K562 (cell line): ENCODE measurements around the gene SLC12A3. TPM values are rescaled to one million over a fixed set of nuclear protein-coding genes. Genes with fewer than 3 reads are reported as not detected.

Experiments used
- ATAC-seq: fragments of 200-7000 bp; cut with Tn5 transposase; 3 replicates; pipeline ENCODE4 v1.9.1; 2020; ENCODE audit warnings: moderate library complexity
- BruUV-seq: library from RNA; stranded (reverse); fragments of 400-500 nt; replicated peaks from 2 replicates; lab custom pipeline; 2021; lab: Mats Ljungman, UMichigan
- CTCF ChIA-PET: fragments of 300-600 bp; formaldehyde crosslinking; extraction: SDS; loops from one replicate; lab custom pipeline; 2021; ENCODE audit warnings: low intra/inter-chr PET ratio; lab: Yijun Ruan, JAX
- POLR2A ChIA-PET: fragments of 300-600, 350-650 bp; sonication (Branson Sonifier 250); formaldehyde crosslinking; extraction: SDS; loops from one replicate; lab custom pipeline; 2021; ENCODE audit warnings: antibody characterized with exemption, inconsistent platforms; lab: Yijun Ruan, JAX
- DNase-seq, 4 experiments: peaks; one replicate each; pipeline versions ENCODE4 v3.0.0 to v3.0.0-alpha.2; 2011 to 2018; ENCODE audit warnings: low spot score in 3 of 4, mixed read lengths in 3 of 4; ENCODE audit errors: extremely low read depth in 1 of 4
- FAIRE-seq: peaks from 2 replicates; lab custom pipeline; 2011; peaks lifted over from hg19 to GRCh38; lab: Jason Lieb, UNC
- H2AFZ ChIP-seq: 2 replicates; pipeline ENCODE4 v1.6.0; 2011; ENCODE audit warnings: low read depth, low read length, control low read depth, inconsistent platforms
- H3K27ac ChIP-seq: fragments of 200-600 bp; 3 replicates; pipeline ENCODE4 v1.8.0; 2011; ENCODE audit warnings: low read depth, mild to moderate bottlenecking, control low read depth, inconsistent platforms, low read length, moderate library complexity, mixed read lengths; ENCODE audit errors: extremely low read depth
- H3K27me3 ChIP-seq, 2 experiments: fragments of 300-600 bp in 1 of 2; 2 replicates in 1 of 2; 3 replicates in 1 of 2; pipeline versions ENCODE4 v1.6.0 to v1.8.0; 2011; ENCODE audit warnings: inconsistent platforms in 2 of 2, low read length in 2 of 2, mild to moderate bottlenecking in 1 of 2, mixed read lengths in 1 of 2, moderate library complexity in 1 of 2; ENCODE audit not compliant: control insufficient read depth in 2 of 2, insufficient read depth in 2 of 2
- H3K36me3 ChIP-seq: fragments of 300-600 bp; 3 replicates; pipeline ENCODE4 v1.8.0; 2011; ENCODE audit warnings: mild to moderate bottlenecking, low read length, inconsistent platforms; ENCODE audit not compliant: control insufficient read depth, insufficient read depth
- H3K4me1 ChIP-seq, 2 experiments: fragments of 200-600 bp in 1 of 2; replicated peaks in 1 of 2; 2 replicates in 1 of 2; 3 replicates in 1 of 2; pipeline versions ENCODE4 v1.5.1 to v1.8.0; 2011; ENCODE audit warnings: inconsistent platforms in 2 of 2, low read length in 2 of 2, mild to moderate bottlenecking in 1 of 2, mixed read lengths in 1 of 2, moderate library complexity in 1 of 2; ENCODE audit not compliant: control insufficient read depth in 2 of 2, insufficient read depth in 2 of 2
- H3K4me2 ChIP-seq: 2 replicates; pipeline ENCODE4 v1.6.1; 2011; ENCODE audit warnings: low read length, control low read depth, inconsistent platforms, mixed read lengths; ENCODE audit not compliant: insufficient read depth
- H3K4me3 ChIP-seq: fragments of 200-600 bp; sonication (generic), shearing (Covaris generic); 2 replicates; pipeline ENCODE4 v1.5.1; 2016; ENCODE audit warnings: control low read depth, inconsistent platforms
- H3K79me2 ChIP-seq: fragments of 200-600 bp; 3 replicates; pipeline ENCODE4 v1.8.0; 2011; ENCODE audit warnings: low read length, inconsistent platforms; ENCODE audit not compliant: control insufficient read depth, insufficient read depth
- H3K9ac ChIP-seq, 2 experiments: 2 replicates each; pipeline versions ENCODE4 v1.6.0 to v1.6.1; 2011; ENCODE audit warnings: low read depth in 2 of 2, low read length in 2 of 2, control low read depth in 1 of 2, inconsistent platforms in 1 of 2, mild to moderate bottlenecking in 1 of 2, mixed read lengths in 1 of 2; ENCODE audit not compliant: insufficient read depth in 1 of 2
- H3K9me1 ChIP-seq: one replicate; pipeline ENCODE4 v1.6.0; 2011; ENCODE audit warnings: inconsistent platforms, mild to moderate bottlenecking, low read length, moderate library complexity; ENCODE audit not compliant: control insufficient read depth, insufficient read depth
- H3K9me3 ChIP-seq: replicated peaks from 2 replicates; pipeline ENCODE4 v1.5.1; 2011; ENCODE audit warnings: low read depth, low read length, inconsistent platforms; ENCODE audit not compliant: control insufficient read depth, insufficient read depth
- H4K20me1 ChIP-seq: replicated peaks from 2 replicates; pipeline ENCODE4 v1.6.1; 2011; ENCODE audit warnings: low read length, inconsistent platforms, mixed read lengths; ENCODE audit not compliant: control insufficient read depth, insufficient read depth
- CEBPB ChIP-seq: fragments of 450-650 bp; IDR thresholded peaks from 2 replicates; pipeline ENCODE4 v1.6.1; 2016; ENCODE audit warnings: missing genetic modification characterization, missing compliant biosample characterization
- POLR2B ChIP-seq: fragments of 450-650 bp; IDR thresholded peaks from 2 replicates; pipeline ENCODE4 v1.6.1; 2018; ENCODE audit warnings: low read depth; ENCODE audit not compliant: partially characterized antibody
- PRMT5 ChIP-seq: sonication (generic); formaldehyde crosslinking; IDR thresholded peaks from 2 replicates; pipeline ENCODE4 v1.5.0; 2020; ENCODE audit warnings: missing genetic modification reagents
- RAD51 ChIP-seq: fragments of 450-650 bp; IDR thresholded peaks from 2 replicates; pipeline ENCODE4 v1.7.1; 2016; ENCODE audit warnings: low read depth, mild to moderate bottlenecking, borderline replicate concordance
- RBFOX2 ChIP-seq: fragments of 200-400 bp; formaldehyde crosslinking; IDR thresholded peaks from 2 replicates; pipeline ENCODE4 v1.6.1; 2017; ENCODE audit warnings: low read depth, mild to moderate bottlenecking, low read length, moderate library complexity
- STAT5A ChIP-seq: IDR thresholded peaks from 2 replicates; pipeline ENCODE4 v1.6.1; 2012; ENCODE audit warnings: low read length, inconsistent platforms, borderline replicate concordance
- THRA ChIP-seq: fragments of 450-650 bp; IDR thresholded peaks from 2 replicates; pipeline ENCODE4 v1.6.1; 2017; ENCODE audit warnings: mild to moderate bottlenecking, moderate library complexity
- ZNF695 ChIP-seq: fragments of 450-650 bp; formaldehyde crosslinking; IDR thresholded peaks from 2 replicates; pipeline ENCODE4 v1.4.0; 2020; ENCODE audit warnings: mild to moderate bottlenecking, moderate library complexity
- WGBS: fragments of 100-300 bp; shearing (Covaris generic); methylation state at CpG from one replicate; pipeline ENCODE4 v1.1.6; 2016; ENCODE audit warnings: low coverage, mixed read lengths; ENCODE audit not compliant: insufficient coverage; ENCODE audit errors: missing lambda C conversion rate; 5-methylcytosine and 5-hydroxymethylcytosine counted together
- in situ Hi-C: fragments of 300-500 bp; cut with MboI; formaldehyde crosslinking; loops from 4 replicates; pipeline ENCODE4 v1.15.0; 2018; ENCODE audit warnings: inconsistent platforms, mixed read lengths
- intact Hi-C: fragments of 100-400 bp; cut with micrococcal nuclease; formaldehyde crosslinking; loops from 2 replicates; pipeline ENCODE4 v1.14.2; 2022
- polyA plus RNA-seq, 8 experiments: library from polyadenylated mRNA; depleted of rRNA in 4 of 8; stranded (reverse) in 5 of 8; unstranded in 3 of 8; fragments of >200 nt; fragmentation: Nextera tagmentation in 2 of 8; fragmentation: Illumina TruSeq in 1 of 8; extraction: Ambion mirVana in 2 of 8; extraction: Trizol in 1 of 8; gene quantifications; 2 replicates each; pipeline versions ENCODE4 v1.2.1 to v1.2.3, GENCODE V29; 2011 to 2014; ENCODE audit warnings: inconsistent platforms in 1 of 8, missing spikeins in 1 of 8
- total RNA-seq, 7 experiments: library from RNA; depleted of rRNA in 6 of 7; stranded (reverse); fragments of >200 nt in 6 of 7; fragmentation: Illumina TruSeq in 2 of 7; extraction: Trizol in 2 of 7; gene quantifications; 2 replicates each; pipeline versions ENCODE4 v1.2.1 to v1.2.3, GENCODE V29; 2011 to 2021; ENCODE audit warnings: low replicate concordance in 1 of 7
- TF ChIP-seq, protein P1 (sequence below): fragments of 200-800 bp; sonication (Bioruptor generic); IDR thresholded peaks from 2 replicates; pipeline ENCODE4 v1.6.1; 2017; ENCODE audit warnings: missing genetic modification characterization, missing compliant biosample characterization

The SLC12A3 gene
- total and polyA plus RNA-seq, 9 of the 15 experiments (the other 6 are each of a cell fraction or from before 2014, with no cell fraction given): not detected

GRCh38 chr16:56844056-56844455 is 21.0 kb upstream of the SLC12A3 start:
- ChIA-PET POLR2A (interaction anchor here (0.7 to 0.9 kb wide), 2 partner anchors 12 to 16 kb away, joined by 3 read pairs; no protein-coding TSS in a partner anchor), CTCF (no interaction called here)
- Histone ChIP-seq H2AFZ (no peak overlapping the region), H3K79me2 (no peaks in the 10 kb centered on the region), H4K20me1 (no peaks in the 10 kb centered on the region; the same call in 1 of the 2 replicates), H3K4me3 (no peak overlapping the region), H3K27ac (no peak overlapping the region), H3K4me2 (no peak overlapping the region), H3K9me3 (no peaks in the 10 kb centered on the region), H3K36me3 (peaks cover 60% of the 10 kb centered on the region), H3K4me1 (no peaks in the 10 kb centered on the region; a peak in 2 of 5 replicates), H3K9me1 (no peaks in the 10 kb centered on the region), H3K27me3 (no peaks in the 10 kb centered on the region), H3K9ac (no peak overlapping the region)
- in situ Hi-C loops: no loop called here
- ATAC-seq (no peak), DNase-seq (no peak), FAIRE-seq (no peak)
- no TSS peak for BruUV-seq
- 89% methylated on average over 6 of the region's 6 CpGs for WGBS
- TF ChIP-seq CEBPB (tag): no peak
- no peak for TF ChIP-seq RBFOX2
- TF ChIP-seq, protein P1, sequence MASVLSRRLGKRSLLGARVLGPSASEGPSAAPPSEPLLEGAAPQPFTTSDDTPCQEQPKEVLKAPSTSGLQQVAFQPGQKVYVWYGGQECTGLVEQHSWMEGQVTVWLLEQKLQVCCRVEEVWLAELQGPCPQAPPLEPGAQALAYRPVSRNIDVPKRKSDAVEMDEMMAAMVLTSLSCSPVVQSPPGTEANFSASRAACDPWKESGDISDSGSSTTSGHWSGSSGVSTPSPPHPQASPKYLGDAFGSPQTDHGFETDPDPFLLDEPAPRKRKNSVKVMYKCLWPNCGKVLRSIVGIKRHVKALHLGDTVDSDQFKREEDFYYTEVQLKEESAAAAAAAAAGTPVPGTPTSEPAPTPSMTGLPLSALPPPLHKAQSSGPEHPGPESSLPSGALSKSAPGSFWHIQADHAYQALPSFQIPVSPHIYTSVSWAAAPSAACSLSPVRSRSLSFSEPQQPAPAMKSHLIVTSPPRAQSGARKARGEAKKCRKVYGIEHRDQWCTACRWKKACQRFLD: no peak
- no peak for TF ChIP-seq STAT5A
- no peak for TF ChIP-seq ZNF695 (CRISPR knock-in tag)
- no peak for TF ChIP-seq RAD51
- no peak for TF ChIP-seq POLR2B
- TF ChIP-seq THRA: no peak
- TF ChIP-seq PRMT5 (CRISPR knock-in tag): no peak
- intact Hi-C loops: no loop called here
